Activated T-helper 1 cell treated with anti-CD3 and anti-CD28 coated beads, Interleukin-12 subunit alpha, Interleukin-12 subunit beta, Interleukin-2, Interleukin-4 antibody, amounts not matched to agents 30 ng/mL and 10 ng/mL and 1 ng/mL, durations not matched to agents 14 hours and 24 hours and 36 hours (primary cell): ENCODE data around the gene AGPAT1. TPM values are rescaled to one million over a fixed set of nuclear protein-coding genes. Genes with fewer than 3 reads are reported as not detected.
"Not testable (repeated sequence)": the region's sequence is repeated elsewhere in the genome, so short reads cannot be mapped to it uniquely, and the experiment has no call there.

Source experiments
- DNase-seq: peaks from one replicate; pipeline ENCODE4 v3.0.0; 2021; ENCODE audit warnings: low spot score
- H3K27ac Mint-ChIP-seq: one replicate; pipeline ENCODE4 v1.8.0; 2021; ENCODE audit warnings: mild to moderate bottlenecking, mixed read lengths
- H3K27me3 Mint-ChIP-seq: one replicate; pipeline ENCODE4 v1.8.0; 2022; ENCODE audit warnings: mild to moderate bottlenecking, moderate library complexity, mixed read lengths; ENCODE audit not compliant: insufficient read depth
- H3K36me3 Mint-ChIP-seq: one replicate; pipeline ENCODE4 v1.8.0; 2021; ENCODE audit warnings: low read depth, mixed read lengths
- H3K4me1 Mint-ChIP-seq: one replicate; pipeline ENCODE4 v1.8.0; 2021; ENCODE audit warnings: low read depth, mixed read lengths
- H3K4me3 Mint-ChIP-seq: one replicate; pipeline ENCODE4 v1.8.0; 2021; ENCODE audit warnings: mild to moderate bottlenecking, moderate library complexity, mixed read lengths
- H3K9me3 Mint-ChIP-seq: one replicate; pipeline ENCODE4 v1.8.0; 2021; ENCODE audit warnings: mixed read lengths
- intact Hi-C: fragments of 100-400 bp; cut with micrococcal nuclease; formaldehyde crosslinking; loops from one replicate; pipeline ENCODE4 v1.15.1; 2024
- total RNA-seq: library from RNA; stranded (reverse); gene quantifications from 2 replicates; pipeline ENCODE4 v1.2.3, GENCODE V29; 2022

Gene AGPAT1
- total RNA-seq, 1 donor from 2014 or later = 35.6 TPM

- intact Hi-C loops = loop anchor here (1.0 to 5.0 kb wide), 15 partner anchors 17 to 1197 kb away; partner anchors contain the start of genes BRD2, EHMT2, FKBPL and KIFC1
- Mint-ChIP-seq H3K27ac (peak overlapping the region; percentile 98), H3K4me3 (peak overlapping the region; percentile 97), H3K9me3 (no peaks in the 10 kb centered on the region), H3K4me1 (peaks cover 48% of the 10 kb centered on the region), H3K36me3 (no peaks in the 10 kb centered on the region), H3K27me3 (peaks cover 2% of the 10 kb centered on the region)
- DNase-seq = no peak
Measured at GRCh38 chr6:32194825-32195651, 19.2 kb upstream of the AGPAT1 start.

- DNase-seq = no peak
- peak overlapping the region; percentile 97 for H3K4me3 Mint-ChIP-seq
- H3K4me1 Mint-ChIP-seq = peaks cover 48% of the 10 kb centered on the region
- H3K36me3 Mint-ChIP-seq = no peaks in the 10 kb centered on the region
- H3K9me3 Mint-ChIP-seq = no peaks in the 10 kb centered on the region
- intact Hi-C loops = loop anchor here (2.0 to 5.0 kb wide), 6 partner anchors 76 to 774 kb away; partner anchors contain the start of genes BRD2, EHMT2, PRRC2A and TAP1
- peaks cover 2% of the 10 kb centered on the region for H3K27me3 Mint-ChIP-seq
- no peak overlapping the region for H3K27ac Mint-ChIP-seq
Measured at GRCh38 chr6:32194388-32194787, 18.5 kb upstream of the AGPAT1 start.

- not testable (repeated sequence) for H3K9me3 Mint-ChIP-seq, H3K27me3 Mint-ChIP-seq, DNase-seq, H3K36me3 Mint-ChIP-seq
- Mint-ChIP-seq H3K4me3 (peak overlapping the region; percentile 97), H3K4me1 (peaks cover 59% of the 10 kb centered on the region), H3K27ac (peak overlapping the region; percentile 97)
- intact Hi-C loops = loop anchor here (5.0 kb wide), 2 partner anchors 296 to 381 kb away; partner anchors contain the start of gene EHMT2
Measured at GRCh38 chr6:32193096-32193495, 17.2 kb upstream of the AGPAT1 start.

GRCh38 chr6:32192608-32193039 is 16.7 kb upstream of the AGPAT1 start, which contains the start of gene GPSM3:
TSS of gene GPSM3 (minus strand) at chr6:32192643. CDS start at chr6:32192513, 130 bp downstream.
- H3K36me3 Mint-ChIP-seq = peaks cover 8% of the 10 kb centered on the region
- peak; percentile 55 for DNase-seq
- no peaks in the 10 kb centered on the region for H3K27me3 Mint-ChIP-seq
- no peaks in the 10 kb centered on the region for H3K9me3 Mint-ChIP-seq
- peak within 1 kb of the TSS; percentile 97 for H3K27ac Mint-ChIP-seq
- H3K4me1 Mint-ChIP-seq = peaks cover 62% of the 10 kb centered on the region
- peak within 1 kb of the TSS; percentile 97 for H3K4me3 Mint-ChIP-seq
- intact Hi-C loops = loop anchor here (5.0 kb wide), 2 partner anchors 295 to 380 kb away; partner anchors contain the start of gene EHMT2

- H3K9me3 Mint-ChIP-seq = no peaks in the 10 kb centered on the region
- H3K27ac Mint-ChIP-seq = peak overlapping the region; percentile 97
- intact Hi-C loops = loop anchor here (5.0 kb wide), 2 partner anchors 295 to 380 kb away; partner anchors contain the start of gene EHMT2
- peak overlapping the region; percentile 97 for H3K4me3 Mint-ChIP-seq
- peaks cover 67% of the 10 kb centered on the region for H3K4me1 Mint-ChIP-seq
- peaks cover 14% of the 10 kb centered on the region for H3K36me3 Mint-ChIP-seq
- no peaks in the 10 kb centered on the region for H3K27me3 Mint-ChIP-seq
- no peak for DNase-seq
Measured at GRCh38 chr6:32191696-32192607, 16.1 kb upstream of the AGPAT1 start.

- DNase-seq = no peak
- Mint-ChIP-seq H3K27ac (peak overlapping the region; percentile 97), H3K9me3 (no peaks in the 10 kb centered on the region), H3K36me3 (peaks cover 23% of the 10 kb centered on the region), H3K4me3 (peak overlapping the region; percentile 97), H3K27me3 (no peaks in the 10 kb centered on the region), H3K4me1 (peaks cover 67% of the 10 kb centered on the region)
- intact Hi-C loops = loop anchor here (1.0 to 5.0 kb wide), 4 partner anchors 13 to 379 kb away; partner anchors contain the start of genes EHMT2, FKBPL and RNF5
Measured at GRCh38 chr6:32190911-32191677, 15.2 kb upstream of the AGPAT1 start.

GRCh38 chr6:32190054-32190851 is 14.4 kb upstream of the AGPAT1 start, which contains the start of gene PBX2:
TSS of gene PBX2 (minus strand) at chr6:32190202. CDS start at chr6:32189915, 287 bp downstream.
- intact Hi-C loops = loop anchor here (1.0 to 5.0 kb wide), 4 partner anchors 12 to 378 kb away; partner anchors contain the start of genes EHMT2, FKBPL and RNF5
- H3K27ac Mint-ChIP-seq = peak within 1 kb of the TSS; percentile 97
- H3K36me3 Mint-ChIP-seq = peaks cover 27% of the 10 kb centered on the region
- H3K4me3 Mint-ChIP-seq = peak within 1 kb of the TSS; percentile 97
- H3K9me3 Mint-ChIP-seq = no peaks in the 10 kb centered on the region
- H3K27me3 Mint-ChIP-seq = no peaks in the 10 kb centered on the region
- DNase-seq = peak; percentile 75
- H3K4me1 Mint-ChIP-seq = peaks cover 72% of the 10 kb centered on the region

- H3K9me3 Mint-ChIP-seq = no peaks in the 10 kb centered on the region
Measured at GRCh38 chr6:32189742-32190053, 13.8 kb upstream of the AGPAT1 start.

GRCh38 chr6:32189069-32189741 is 13.3 kb upstream of the AGPAT1 start:
- no peak for DNase-seq
- peak overlapping the region; percentile 83 for H3K27ac Mint-ChIP-seq
- peaks cover 27% of the 10 kb centered on the region for H3K36me3 Mint-ChIP-seq
- no peaks in the 10 kb centered on the region for H3K27me3 Mint-ChIP-seq
- intact Hi-C loops = no loop called here
- H3K4me3 Mint-ChIP-seq = peak overlapping the region; percentile 82
- no peaks in the 10 kb centered on the region for H3K9me3 Mint-ChIP-seq
- H3K4me1 Mint-ChIP-seq = peaks cover 61% of the 10 kb centered on the region

More at GRCh38 chr6:32189742-32190053, 13.8 kb upstream of the AGPAT1 start:
- no peak for DNase-seq
- Mint-ChIP-seq H3K4me3 (peak overlapping the region; percentile 82), H3K4me1 (peaks cover 66% of the 10 kb centered on the region), H3K27ac (peak overlapping the region; percentile 83), H3K27me3 (no peaks in the 10 kb centered on the region), H3K36me3 (peaks cover 27% of the 10 kb centered on the region)
- intact Hi-C loops = loop anchor here (1.0 to 5.0 kb wide), 4 partner anchors 11 to 377 kb away; partner anchors contain the start of genes EHMT2, FKBPL and RNF5

- peak overlapping the region; percentile 82 for H3K4me3 Mint-ChIP-seq
- DNase-seq = no peak
- intact Hi-C loops = no loop called here
Measured at GRCh38 chr6:32188381-32189068, 12.6 kb upstream of the AGPAT1 start.

More at GRCh38 chr6:32188381-32189068, 12.6 kb upstream of the AGPAT1 start:
- no peaks in the 10 kb centered on the region for H3K27me3 Mint-ChIP-seq
- H3K9me3 Mint-ChIP-seq = no peaks in the 10 kb centered on the region
- H3K27ac Mint-ChIP-seq = peak overlapping the region; percentile 83
- H3K36me3 Mint-ChIP-seq = peaks cover 27% of the 10 kb centered on the region
- peaks cover 55% of the 10 kb centered on the region for H3K4me1 Mint-ChIP-seq
